Activated CD4-positive, alpha-beta T cell treated with anti-CD3 and anti-CD28 coated beads for 24 hours (primary cell): ENCODE results near the gene STT3B.
A peak's percentile ranks its signal among the peaks of the same experiment; 100 is the strongest.

Experiments used
- DNase-seq, 2 donors: peaks; one replicate each; pipeline ENCODE4 v3.0.0-alpha.2; 2020; ENCODE audit warnings: low read depth in 2 of 2

STT3B gene

GRCh38 chr3:31552103-31552502 is 19.4 kb downstream of the STT3B start:
- no peak for DNase-seq

GRCh38 chr3:31553258-31553657 is 20.5 kb downstream of the STT3B start:
- no peak for DNase-seq

- no peak for DNase-seq
Observed at GRCh38 chr3:31555204-31555603, 22.5 kb downstream of the STT3B start.

GRCh38 chr3:31559872-31560534 is 27.3 kb downstream of the STT3B start:
- no peak for DNase-seq

- DNase-seq = no peak
Observed at GRCh38 chr3:31561891-31562290, 29.2 kb downstream of the STT3B start.

GRCh38 chr3:31562525-31562924 is 29.8 kb downstream of the STT3B start:
- peak in 1 of 2 donors; percentile 12 for DNase-seq

- no peak for DNase-seq
Observed at GRCh38 chr3:31565288-31565687, 32.6 kb downstream of the STT3B start.

- no peak for DNase-seq
Observed at GRCh38 chr3:31567036-31567435, 34.3 kb downstream of the STT3B start.

- DNase-seq = no peak
Observed at GRCh38 chr3:31568649-31569048, 35.9 kb downstream of the STT3B start.

GRCh38 chr3:31571325-31571724 is 38.6 kb downstream of the STT3B start:
- no peak for DNase-seq

GRCh38 chr3:31572236-31573004 is 39.7 kb downstream of the STT3B start:
- no peak for DNase-seq

GRCh38 chr3:31573036-31573779 is 40.5 kb downstream of the STT3B start:
- no peak for DNase-seq

- DNase-seq = no peak
Observed at GRCh38 chr3:31575448-31575847, 42.7 kb downstream of the STT3B start.

GRCh38 chr3:31576521-31576920 is 43.8 kb downstream of the STT3B start:
- no peak for DNase-seq

- DNase-seq = no peak
Observed at GRCh38 chr3:31577232-31577631, 44.5 kb downstream of the STT3B start.

- no peak for DNase-seq
Observed at GRCh38 chr3:31579828-31580227, 47.1 kb downstream of the STT3B start.

GRCh38 chr3:31580645-31581044 is 47.9 kb downstream of the STT3B start:
- no peak for DNase-seq

- no peak for DNase-seq
Observed at GRCh38 chr3:31581660-31582059, 48.9 kb downstream of the STT3B start.

- no peak for DNase-seq
Observed at GRCh38 chr3:31589228-31589627, 56.5 kb downstream of the STT3B start.

- DNase-seq = no peak
Observed at GRCh38 chr3:31590650-31591049, 57.9 kb downstream of the STT3B start.

GRCh38 chr3:31592764-31593163 is 60.0 kb downstream of the STT3B start:
- DNase-seq = no peak

GRCh38 chr3:31596176-31596575 is 63.5 kb downstream of the STT3B start:
- no peak for DNase-seq

- no peak for DNase-seq
Observed at GRCh38 chr3:31600431-31600830, 67.7 kb downstream of the STT3B start.
